ENCODE data around the gene SLC28A2.

GRCh38 chr15:45262906-45263461 lies 10.9 kb downstream of the SLC28A2 start:
- TF ChIP-seq RUNX1 (IDR thresholded peaks at IDR 0.05; ENCODE audit: low read depth) (no peak), KDM4B (IDR thresholded peaks at IDR 0.05; ENCODE audit: borderline replicate concordance in 2 of 2, low read depth in 1 of 2) (no peak), GMEB1 (CRISPR knock-in tag; IDR thresholded peaks at IDR 0.05) (no peak), ZNF445 (CRISPR knock-in tag; IDR thresholded peaks at IDR 0.05; ENCODE audit: low read depth) (no peak), GTF2F1 (IDR thresholded peaks at IDR 0.05; ENCODE audit: low read depth, low read length) (no peak), MTA3 (IDR thresholded peaks at IDR 0.05; ENCODE audit: borderline replicate concordance) (no peak), FOXM1 (IDR thresholded peaks at IDR 0.05; ENCODE audit: low read depth) (no peak), FOXM1 (CRISPR knock-in tag; IDR thresholded peaks at IDR 0.05; ENCODE audit: low read depth) (no peak), MLLT1 (IDR thresholded peaks at IDR 0.05) (no peak), NCOA2 (IDR thresholded peaks at IDR 0.05; ENCODE audit: partially characterized antibody in 2 of 2) (no peak), NR2C2 (CRISPR knock-in tag; IDR thresholded peaks at IDR 0.05) (no peak), NR2C2 (tag; IDR thresholded peaks at IDR 0.05) (no peak)
